RPMI8226 (cell line): ENCODE measurements around the gene HERPUD1.

Experiments
- DNase-seq: peaks from one replicate; pipeline ENCODE4 v3.0.0-alpha.2; 2015

The HERPUD1 gene

GRCh38 chr16:56961851-56962281 is 29.9 kb downstream of the HERPUD1 start, which contains the start of gene CETP:
CETP (plus strand) TSS chr16:56961950; CDS start chr16:56961980, 30 bp downstream.
- DNase-seq: no peak

GRCh38 chr16:56964243-56965148 is 32.6 kb downstream of the HERPUD1 start:
- DNase-seq: peak; percentile 97

- no peak for DNase-seq
These were observed 33.5 kb downstream of the HERPUD1 start for GRCh38 chr16:56965149-56966092.

GRCh38 chr16:56966093-56966475 is 34.1 kb downstream of the HERPUD1 start:
- DNase-seq: no peak

GRCh38 chr16:56967733-56968132 is 35.8 kb downstream of the HERPUD1 start:
- DNase-seq: no peak

GRCh38 chr16:56969769-56970168 is 37.8 kb downstream of the HERPUD1 start:
- DNase-seq: no peak

GRCh38 chr16:56970934-56971767 is 39.2 kb downstream of the HERPUD1 start:
- peak; percentile 55 for DNase-seq

- DNase-seq: no peak
These were observed 39.8 kb downstream of the HERPUD1 start for GRCh38 chr16:56971768-56972043.

- no peak for DNase-seq
These were observed 40.7 kb downstream of the HERPUD1 start for GRCh38 chr16:56972403-56973293.

GRCh38 chr16:56973294-56973689 is 41.4 kb downstream of the HERPUD1 start:
- no peak for DNase-seq

GRCh38 chr16:56973899-56974298 is 42.0 kb downstream of the HERPUD1 start:
- peak; percentile 52 for DNase-seq

- no peak for DNase-seq
These were observed 42.8 kb downstream of the HERPUD1 start for GRCh38 chr16:56974549-56975300.

GRCh38 chr16:56975714-56976113 is 43.8 kb downstream of the HERPUD1 start:
- DNase-seq: no peak

GRCh38 chr16:56977216-56977615 is 45.3 kb downstream of the HERPUD1 start:
- no peak for DNase-seq

- DNase-seq: no peak
These were observed 46.0 kb downstream of the HERPUD1 start for GRCh38 chr16:56977823-56978430.

- no peak for DNase-seq
These were observed 48.2 kb downstream of the HERPUD1 start for GRCh38 chr16:56980201-56980535.

GRCh38 chr16:56980792-56981724 is 49.1 kb downstream of the HERPUD1 start:
- no peak for DNase-seq

- no peak for DNase-seq
These were observed 49.9 kb downstream of the HERPUD1 start for GRCh38 chr16:56981729-56982271.

- DNase-seq: no peak
These were observed 50.8 kb downstream of the HERPUD1 start for GRCh38 chr16:56982695-56983094.
